GM21825 (cell line): Measurements from ENCODE around the gene TMOD1.

Experiments
- ATAC-seq: cut with Tn5 transposase; IDR thresholded peaks from one replicate; pipeline ENCODE4 v1.9.1; 2021; ENCODE audit warnings: mild to moderate bottlenecking, moderate library complexity; ENCODE audit not compliant: unreplicated experiment

Gene TMOD1

DNA sequence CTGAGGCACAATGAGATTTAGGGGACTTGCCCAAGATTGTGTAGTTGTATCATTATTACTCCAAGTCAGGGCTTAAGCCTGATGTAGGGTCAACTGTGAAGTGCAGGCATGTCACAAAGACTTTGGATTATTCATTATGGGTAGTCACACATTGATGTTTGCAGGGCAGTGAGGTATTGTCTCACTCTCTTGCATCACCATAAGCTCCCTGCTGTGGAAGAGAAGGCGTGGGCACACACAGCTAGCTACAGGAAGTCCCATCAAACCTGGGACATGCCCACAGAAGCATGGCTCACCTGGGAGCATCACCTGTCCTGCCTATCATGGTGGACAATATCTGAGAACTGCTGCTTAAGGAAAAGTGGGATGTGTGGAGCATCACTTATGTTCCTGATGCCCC is 42.1 kb downstream of the TMOD1 start:
- ATAC-seq, result no peak

DNA sequence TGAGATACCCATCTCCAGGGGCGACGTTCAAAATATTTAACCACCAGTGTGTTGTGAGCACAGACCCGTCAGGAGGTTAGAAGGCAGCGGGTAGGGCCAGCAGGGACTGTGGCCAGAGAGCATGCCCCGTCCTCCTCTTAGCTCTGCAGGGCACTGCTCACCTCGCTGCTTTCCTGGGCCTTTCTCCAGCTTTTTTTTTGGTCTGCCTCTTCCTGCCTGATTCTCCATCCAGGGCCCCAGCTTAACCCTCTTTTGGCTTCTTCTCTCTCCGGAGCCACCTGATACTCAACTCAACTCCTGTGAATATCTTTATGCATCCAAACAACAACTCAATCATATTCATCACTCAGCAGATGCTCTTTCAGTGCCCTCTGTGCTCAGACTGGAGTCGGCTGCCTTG is 44.0 kb downstream of the TMOD1 start:
- no peak for ATAC-seq

DNA sequence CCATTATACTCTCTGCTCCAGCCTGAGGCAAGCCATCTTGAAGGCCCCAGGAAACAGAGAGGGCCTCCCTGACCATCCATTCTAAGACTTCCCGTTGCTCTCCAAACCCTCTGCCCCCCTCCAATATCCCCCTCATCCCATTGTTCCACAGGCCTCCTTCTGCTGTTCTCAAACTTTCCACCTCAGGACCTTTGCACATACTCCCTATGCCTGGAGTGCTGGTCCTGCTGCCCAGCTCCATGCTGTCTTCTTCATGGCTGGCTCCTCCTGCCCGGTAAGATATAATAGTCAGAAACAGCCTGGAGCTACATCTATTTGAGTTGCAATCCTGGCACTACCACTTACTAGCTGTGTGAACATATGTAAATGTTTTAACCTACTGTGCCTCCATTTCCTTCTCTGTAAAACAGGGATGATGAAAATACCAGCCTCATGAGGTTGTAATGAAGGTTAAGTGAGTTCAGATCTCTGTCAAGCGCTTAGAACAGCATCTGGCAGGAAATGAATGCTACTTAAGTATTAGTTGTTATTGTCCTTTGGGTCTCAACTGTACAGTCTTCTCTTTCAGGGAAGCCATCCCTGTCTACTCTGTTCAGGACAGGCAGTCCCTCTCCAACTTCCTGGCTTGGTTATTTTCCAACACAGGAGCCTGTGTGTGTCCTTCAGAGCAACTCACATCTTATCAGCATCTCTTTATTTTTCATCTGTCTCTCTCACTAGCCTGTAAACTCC is 45.8 kb downstream of the TMOD1 start:
- no peak for ATAC-seq

DNA sequence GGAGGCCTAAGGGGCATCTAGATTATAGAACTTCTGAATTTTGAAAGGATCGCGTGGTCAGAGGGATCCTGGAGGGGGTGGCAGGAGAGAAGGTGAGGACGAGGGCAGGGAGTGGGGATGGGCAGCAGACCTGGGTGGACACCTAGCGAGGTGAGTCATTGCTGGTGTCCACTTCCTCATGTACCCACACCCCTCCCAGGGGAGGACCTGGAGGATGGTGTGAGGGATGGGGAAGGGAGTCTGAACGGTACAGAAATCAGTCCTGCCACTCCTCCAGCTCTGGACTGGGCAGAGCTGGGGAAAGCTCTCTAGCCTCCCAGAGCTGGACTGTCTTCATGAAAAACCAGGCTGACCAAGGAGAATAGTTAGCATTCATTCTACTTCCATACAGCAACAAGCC is 46.9 kb downstream of the TMOD1 start:
- ATAC-seq, result no peak

DNA sequence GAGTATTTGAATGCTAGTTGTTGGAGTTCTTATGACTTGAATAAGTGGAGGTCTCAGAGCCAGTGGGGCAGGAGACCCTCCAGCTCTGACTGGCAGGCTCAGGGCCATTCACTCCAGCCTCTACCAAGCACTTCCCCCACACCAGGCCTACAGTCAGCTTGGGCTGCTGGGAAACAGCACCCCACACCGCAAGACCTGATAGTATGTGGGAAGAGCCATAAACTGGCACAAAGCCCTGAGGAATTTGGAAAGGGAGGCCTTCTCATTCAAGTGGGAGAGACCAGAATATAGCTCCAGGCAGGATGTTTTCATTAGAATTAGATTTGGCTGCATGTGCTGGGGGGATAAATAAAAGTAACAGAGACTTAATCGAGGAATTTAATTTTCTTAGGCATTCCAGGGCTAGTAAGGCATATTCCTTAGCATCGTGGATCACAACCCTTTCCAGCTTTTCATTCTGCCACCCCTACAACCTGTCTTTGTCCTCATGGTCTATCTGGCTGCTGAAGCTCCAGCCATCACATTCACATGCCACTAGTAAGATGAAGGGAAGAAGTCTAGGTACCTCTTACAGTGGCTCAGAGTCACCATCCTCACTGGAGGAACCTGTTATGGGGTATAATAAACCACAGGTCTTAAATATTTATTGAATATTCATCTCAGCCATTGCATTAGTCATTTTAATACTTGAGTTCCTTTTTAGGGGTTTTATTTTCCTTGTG is 47.5 kb downstream of the TMOD1 start:
- ATAC-seq, result no peak

DNA sequence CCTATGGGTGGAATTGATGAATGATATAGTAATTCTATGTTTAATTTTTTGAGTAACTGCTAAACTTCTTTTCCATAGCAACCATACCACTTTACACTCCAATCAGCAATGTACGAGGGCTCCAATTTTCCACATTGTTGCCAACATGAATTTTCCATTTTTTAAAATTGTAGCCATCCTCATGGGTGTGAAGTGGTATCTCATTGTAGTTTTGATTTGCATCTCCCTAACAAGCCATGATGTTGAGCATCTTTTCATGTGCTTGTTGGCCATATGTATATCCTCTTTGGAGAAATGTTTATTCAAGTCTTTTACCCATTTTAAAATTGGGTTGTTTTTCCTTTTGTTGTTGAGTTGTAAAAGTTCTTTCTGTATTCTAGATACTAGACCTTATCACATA is 48.9 kb downstream of the TMOD1 start:
- no peak for ATAC-seq

DNA sequence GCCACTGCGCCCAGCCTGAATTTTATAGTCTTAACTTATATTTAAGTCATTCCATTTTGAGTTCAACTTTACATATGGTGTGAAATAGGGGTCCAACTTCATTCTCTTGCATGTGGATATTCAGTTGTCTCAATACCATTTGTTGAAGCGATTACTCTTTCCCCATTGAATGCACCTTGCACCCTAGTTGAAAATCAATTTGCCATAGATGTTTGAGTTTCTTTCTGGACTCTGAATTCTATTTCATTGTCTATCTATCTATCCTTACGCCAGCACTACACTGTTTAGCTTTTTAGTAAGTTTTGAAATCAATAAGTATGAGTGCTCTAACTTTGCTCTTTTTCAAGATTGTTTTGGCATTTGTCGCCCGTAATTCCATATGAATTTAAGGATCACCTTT is 49.8 kb downstream of the TMOD1 start:
- no peak for ATAC-seq

DNA sequence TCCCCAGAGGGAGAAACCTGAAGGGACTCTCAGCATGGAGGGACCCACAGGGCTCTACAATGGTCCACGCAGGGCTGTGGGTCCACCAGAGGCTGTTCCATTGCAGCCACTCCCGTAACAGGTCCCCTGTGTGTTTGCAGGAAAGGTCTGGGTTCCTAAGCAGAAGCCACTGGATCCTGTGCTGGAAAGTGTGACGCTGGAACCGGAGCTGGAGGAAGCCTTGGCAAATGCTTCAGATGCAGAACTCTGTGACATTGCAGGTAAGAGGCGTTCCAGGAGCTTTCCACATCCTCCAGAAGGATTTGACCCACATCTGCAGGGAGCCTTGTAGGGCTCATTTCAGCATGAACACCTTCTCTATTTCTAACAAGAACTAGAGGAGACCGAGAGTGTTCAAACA is 51.7 kb downstream of the TMOD1 start:
- no peak for ATAC-seq

DNA sequence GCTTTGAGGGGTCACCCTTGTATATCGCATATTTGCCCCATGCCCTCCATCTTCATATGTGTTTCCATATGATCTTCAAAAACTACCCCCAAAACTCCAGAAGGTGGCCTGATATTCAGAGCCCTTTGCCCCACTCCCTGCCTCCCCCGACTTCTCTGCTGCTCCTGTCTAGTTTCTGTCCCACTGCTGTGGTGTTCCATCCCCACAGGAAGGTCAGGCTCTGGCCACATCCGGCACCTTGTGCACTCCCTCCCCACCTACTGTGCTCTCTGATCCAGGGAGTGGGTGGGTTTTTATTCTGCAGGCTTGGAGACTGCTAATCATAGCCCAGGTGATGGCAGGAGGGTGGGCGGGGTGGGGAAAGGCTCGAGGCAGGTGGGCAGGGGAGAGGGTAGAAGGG is 52.4 kb downstream of the TMOD1 start:
- no peak for ATAC-seq

DNA sequence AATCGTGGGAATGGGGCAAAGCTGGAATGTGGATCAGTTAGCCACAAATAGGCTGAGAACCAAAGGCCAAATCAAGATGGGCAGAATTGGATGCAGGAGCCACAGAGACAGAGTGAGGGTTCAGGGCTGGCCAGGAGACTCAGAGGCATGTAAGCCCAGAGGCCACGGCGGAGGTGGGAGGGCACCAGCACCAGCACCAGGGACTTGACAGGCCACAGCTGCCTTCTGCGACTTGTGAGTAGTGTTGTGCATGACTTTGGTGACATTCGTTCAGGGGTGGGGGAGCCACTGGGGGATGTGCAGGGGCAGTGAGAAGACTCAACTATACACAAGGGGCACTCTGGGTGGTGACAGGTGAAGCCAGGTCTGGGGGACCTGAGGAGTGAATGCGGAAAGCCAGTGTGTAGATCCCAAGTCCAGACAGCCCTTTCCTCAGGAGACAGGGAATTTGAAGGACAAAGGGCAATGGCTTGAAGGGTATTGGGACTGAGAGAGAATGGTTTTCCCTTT is 53.2 kb downstream of the TMOD1 start:
- no peak for ATAC-seq

DNA sequence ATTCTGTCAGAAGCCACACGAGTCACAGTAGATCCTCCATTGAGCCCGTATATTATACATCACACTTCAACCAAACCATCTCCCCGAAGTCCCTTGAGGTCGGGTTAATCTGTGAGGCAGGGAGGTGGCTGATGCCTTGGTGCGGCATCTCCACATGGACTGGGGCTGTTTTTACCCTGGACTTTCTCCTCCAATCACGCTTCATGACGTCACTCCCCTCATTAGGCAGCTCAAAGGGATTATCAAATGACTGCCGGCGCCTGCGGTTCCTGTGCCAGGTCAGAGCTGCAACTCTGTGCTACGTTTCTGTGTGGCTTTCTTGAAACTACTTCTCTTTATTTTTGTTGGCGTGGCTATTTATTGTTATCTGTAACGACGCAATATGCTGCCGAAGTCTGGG is 53.7 kb downstream of the TMOD1 start:
- ATAC-seq, result no peak

DNA sequence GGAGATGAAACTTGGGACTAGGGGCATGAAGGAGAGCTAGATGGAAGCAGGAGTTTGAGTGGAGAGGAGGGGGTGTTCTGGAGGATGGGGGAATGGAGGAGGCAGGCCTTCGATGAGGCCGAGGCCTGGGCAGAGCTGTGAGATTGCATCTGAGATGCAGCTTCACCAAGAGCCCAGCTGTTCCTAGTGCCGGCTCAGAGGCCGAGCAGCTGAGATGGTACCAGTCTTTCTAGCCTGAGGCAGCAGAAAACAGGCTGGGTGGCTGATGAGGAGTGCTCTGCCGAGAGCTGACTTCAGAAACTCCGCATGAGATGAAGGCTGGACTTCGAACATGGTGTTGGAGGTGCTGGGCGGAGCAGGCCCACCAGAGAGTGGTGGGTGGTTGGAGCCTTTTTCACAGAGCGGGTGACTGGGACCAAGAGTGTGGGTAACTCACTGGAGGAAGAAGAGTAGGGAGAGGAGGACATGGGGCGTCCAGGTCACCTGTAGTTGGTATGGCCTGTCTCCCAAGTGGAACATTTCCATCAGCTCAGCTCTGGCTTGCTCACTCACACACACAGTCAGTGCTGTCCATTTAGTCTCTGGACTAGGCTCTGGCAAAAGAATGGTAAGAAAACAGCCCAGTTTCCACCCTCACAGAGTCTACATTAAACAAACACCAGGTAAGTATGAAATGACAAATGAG is 54.7 kb downstream of the TMOD1 start:
- ATAC-seq, result no peak

DNA sequence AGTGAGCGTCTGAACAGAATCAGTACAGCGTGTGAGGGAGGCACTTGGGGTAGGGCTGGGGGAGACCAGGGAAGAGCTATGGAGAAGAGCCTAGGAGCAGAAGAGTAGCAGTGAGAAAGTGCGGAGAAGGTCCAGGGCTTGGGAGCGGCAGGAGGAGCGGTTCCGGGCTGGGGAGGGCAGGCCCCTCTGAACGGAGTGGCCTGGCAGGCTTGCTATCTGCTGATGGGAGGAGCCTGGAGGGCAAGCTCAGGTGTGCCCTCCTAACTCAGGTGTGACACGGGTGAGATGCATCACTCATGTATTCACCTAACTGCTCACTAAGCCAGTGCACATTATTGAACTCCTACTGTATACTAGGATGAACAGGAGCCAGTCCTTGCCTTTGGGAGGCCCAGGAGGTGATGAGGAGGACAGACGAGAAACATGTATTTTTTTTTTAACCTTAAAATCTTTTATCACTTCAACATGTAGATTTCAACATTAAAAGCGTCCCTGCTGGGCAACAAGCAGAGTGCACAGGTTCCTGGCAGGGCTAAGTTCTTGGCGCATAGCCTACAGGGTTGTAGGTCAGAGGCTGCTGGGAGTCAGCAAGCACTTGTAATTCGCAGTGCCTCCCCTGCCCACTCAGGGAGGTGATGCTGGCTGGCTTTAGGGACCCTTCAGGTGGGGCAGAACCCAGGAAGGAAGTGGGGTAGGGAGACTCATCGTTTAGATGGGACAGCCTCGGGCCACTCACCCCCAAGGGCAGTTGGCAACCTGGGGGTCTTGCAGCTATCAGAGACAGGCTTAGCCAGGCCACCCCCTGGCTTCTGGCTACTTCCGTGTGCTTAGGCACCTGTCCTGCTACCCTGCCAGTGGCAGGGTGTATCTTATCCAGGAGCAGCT is 55.5 kb downstream of the TMOD1 start:
- no peak for ATAC-seq

DNA sequence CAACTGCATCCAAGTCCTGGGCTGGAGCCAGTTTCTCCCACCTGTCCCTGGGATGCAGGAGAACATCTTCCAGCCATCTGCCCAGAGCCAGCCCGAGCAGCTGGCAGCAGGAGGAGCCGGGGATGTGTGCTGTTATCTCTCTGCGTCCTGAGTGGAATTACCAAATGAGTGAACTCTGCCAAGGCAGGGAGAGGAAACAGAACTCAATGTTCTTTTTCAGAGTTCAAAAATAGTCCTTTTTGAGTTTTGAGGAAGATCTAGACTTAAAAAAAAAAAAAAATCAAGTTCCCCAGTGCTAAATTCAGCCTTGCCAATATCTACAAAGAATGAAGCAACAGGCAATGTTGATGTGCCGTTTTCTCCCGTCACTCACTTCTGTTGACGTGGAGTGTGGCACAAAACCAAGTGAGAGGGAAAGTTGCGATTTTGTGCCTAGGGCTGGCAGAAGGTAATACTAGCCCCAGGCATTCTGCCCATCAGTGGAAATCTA is 56.2 kb downstream of the TMOD1 start:
- ATAC-seq, result no peak

DNA sequence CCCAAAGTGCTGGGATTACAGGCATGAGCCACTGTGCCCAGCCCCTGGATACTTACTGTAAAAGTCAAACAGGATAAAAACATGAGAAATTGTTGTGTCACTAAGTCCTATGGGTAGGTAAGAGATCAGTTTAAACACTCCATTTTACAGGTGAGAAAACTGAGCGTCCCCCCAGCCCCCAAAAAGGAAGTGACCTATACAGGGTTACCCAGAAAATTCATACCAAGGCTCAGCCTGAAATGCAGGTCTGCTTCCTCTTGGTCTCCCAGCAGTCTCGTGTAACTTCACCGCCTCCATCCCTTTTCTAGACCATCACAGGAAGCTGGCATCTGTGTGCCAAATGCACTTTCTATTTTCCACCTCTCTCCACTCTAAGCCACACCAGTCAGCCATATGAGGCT is 57.2 kb downstream of the TMOD1 start:
- no peak for ATAC-seq

DNA sequence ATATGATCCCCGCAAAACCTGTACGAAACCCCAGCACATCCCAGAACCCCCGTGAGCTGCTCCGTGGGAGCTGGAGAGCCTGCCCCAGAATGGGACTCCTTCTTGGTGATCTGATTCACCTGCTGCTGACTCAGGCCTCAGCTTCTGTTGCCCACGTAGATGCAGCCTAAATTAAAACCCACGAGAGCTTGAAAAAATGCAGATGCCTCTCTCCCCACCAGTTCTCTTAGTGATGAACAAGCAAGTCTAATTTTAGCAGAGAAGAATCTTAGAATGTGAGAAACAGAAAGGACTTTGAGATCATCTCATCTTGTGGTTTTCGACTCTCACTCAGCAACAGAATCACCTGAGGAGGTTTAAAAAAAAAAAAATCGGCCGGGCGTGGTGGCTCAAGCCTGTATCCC is 57.6 kb downstream of the TMOD1 start:
- no peak for ATAC-seq

DNA sequence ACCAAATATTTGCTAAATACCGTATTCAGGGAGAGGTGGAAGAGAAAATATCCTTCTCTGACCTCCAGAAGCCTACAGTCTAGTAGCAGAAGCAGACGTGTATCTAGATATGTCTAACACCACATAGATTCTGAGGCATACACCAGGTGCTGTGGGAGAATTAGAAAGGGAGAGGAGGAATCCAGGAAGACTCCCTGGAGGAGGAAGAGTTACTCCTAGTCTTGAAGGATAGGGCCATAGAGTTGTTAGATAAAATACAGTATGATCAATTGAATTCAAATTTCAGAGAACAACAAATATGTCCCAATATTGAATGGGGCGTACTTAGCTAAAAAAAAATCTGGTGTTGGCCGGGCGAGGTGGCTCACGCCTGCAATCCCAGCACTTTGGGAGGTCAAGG is 58.7 kb downstream of the TMOD1 start:
- no peak for ATAC-seq

DNA sequence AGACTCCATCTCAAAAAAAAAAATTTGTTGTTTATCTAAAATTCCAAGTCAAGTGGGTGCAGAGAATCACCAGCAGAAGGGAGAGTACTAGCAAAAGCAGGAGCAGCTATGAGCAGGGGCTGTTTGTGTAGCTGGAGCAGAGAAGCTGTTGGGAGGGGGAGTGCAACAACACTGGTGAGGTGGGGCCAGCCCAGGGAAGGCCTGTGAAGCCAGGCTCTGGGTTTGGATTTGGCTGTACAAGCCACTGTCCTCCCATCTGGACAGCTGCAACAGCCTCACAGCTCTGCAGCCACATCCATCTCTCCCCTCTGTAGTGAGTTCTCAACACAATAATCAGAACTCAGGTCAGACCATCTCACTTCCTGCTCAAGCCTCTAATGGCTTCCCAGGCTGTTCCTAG is 59.4 kb downstream of the TMOD1 start:
- ATAC-seq, result no peak

DNA sequence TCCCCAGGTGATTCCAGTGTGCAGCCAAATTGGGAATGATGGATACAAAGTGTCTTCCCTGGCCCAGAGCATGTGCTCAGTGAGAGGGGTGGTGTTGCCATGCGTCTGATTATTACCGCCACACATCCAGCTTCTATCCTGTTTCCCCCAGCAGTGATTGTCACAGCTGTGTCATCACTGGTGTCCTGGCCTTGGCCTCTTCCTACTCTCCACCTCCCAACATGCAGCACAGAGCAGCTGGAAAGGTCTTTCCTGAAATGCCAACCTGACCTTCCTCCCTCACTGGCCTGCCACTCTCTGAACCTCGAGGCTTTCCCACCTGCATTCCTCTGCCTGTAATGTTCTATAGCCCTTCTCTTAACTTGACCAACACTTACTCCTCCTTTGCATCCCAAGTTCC is 60.0 kb downstream of the TMOD1 start:
- ATAC-seq, result no peak

DNA sequence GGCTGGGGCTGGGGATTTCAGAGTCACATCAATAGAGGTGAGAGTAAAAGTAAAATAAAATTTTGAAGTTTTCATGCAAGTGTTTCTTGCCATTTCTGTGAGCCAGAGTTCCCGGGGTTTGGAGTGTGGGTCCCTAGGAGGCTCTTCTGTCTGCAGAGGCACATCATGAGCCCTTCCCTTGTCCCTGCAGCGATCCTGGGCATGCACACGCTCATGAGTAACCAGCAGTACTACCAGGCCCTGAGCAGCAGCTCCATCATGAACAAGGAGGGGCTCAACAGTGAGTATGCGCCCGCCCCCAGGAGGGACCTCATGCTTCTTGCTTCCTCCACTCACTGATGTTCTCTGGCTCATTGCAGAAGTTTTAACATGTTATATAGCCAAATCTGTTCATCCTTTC is 61.1 kb downstream of the TMOD1 start:
- ATAC-seq, result no peak
